Cardiac muscle cell (in vitro differentiated cells and primary cell): ENCODE results near the gene COL4A2. TPM values are rescaled to one million over a fixed set of nuclear protein-coding genes. Genes with fewer than 3 reads are reported as not detected.

Experiments used
- DNase-seq, 2 donors: peaks; one replicate each; pipeline versions ENCODE4 v3.0.0 to v3.0.0-alpha.2; 2010 to 2017; ENCODE audit warnings: low read depth in 1 of 2, low spot score in 1 of 2
- H3K27ac ChIP-seq: fragments of 200-600 bp; sonication (generic); 2 replicates; pipeline ENCODE4 v1.5.1; 2016
- H3K27me3 ChIP-seq: fragments of 200-600 bp; sonication (generic); 2 replicates; pipeline ENCODE4 v1.6.0; 2016; ENCODE audit warnings: control low read depth
- H3K36me3 ChIP-seq: fragments of 200-600 bp; sonication (generic); 2 replicates; pipeline ENCODE4 v1.5.1; 2016; ENCODE audit warnings: control low read depth
- H3K4me1 ChIP-seq: fragments of 200-600 bp; sonication (generic); 2 replicates; pipeline ENCODE4 v1.8.1; 2017; ENCODE audit warnings: low read depth, mild to moderate bottlenecking, mixed run types
- H3K4me3 ChIP-seq: fragments of 200-600 bp; sonication (generic); 2 replicates; pipeline ENCODE4 v1.5.1; 2016; ENCODE audit warnings: mild to moderate bottlenecking
- H3K9me3 ChIP-seq: fragments of 200-600 bp; sonication (generic); 2 replicates; pipeline ENCODE4 v1.5.1; 2017; ENCODE audit warnings: low read depth, mild to moderate bottlenecking, control low read depth
- CTCF ChIP-seq: IDR thresholded peaks from 2 replicates; pipeline ENCODE4 v1.5.1; 2012; ENCODE audit warnings: low read depth, mild to moderate bottlenecking, low read length
- polyA plus RNA-seq: library from polyadenylated mRNA; unstranded; fragments of >200 nt; fragmentation: Nextera tagmentation; extraction: Ambion mirVana; gene quantifications from 2 replicates; pipeline ENCODE4 v1.2.1, GENCODE V29; 2016
- total RNA-seq: library from RNA; depleted of rRNA; stranded (reverse); fragments of >200 nt; gene quantifications from 2 replicates; pipeline ENCODE4 v1.2.3, GENCODE V29; 2016

COL4A2 gene
- total and polyA plus RNA-seq, 2 experiments from 2014 or later: 184 to 516 TPM

DNA sequence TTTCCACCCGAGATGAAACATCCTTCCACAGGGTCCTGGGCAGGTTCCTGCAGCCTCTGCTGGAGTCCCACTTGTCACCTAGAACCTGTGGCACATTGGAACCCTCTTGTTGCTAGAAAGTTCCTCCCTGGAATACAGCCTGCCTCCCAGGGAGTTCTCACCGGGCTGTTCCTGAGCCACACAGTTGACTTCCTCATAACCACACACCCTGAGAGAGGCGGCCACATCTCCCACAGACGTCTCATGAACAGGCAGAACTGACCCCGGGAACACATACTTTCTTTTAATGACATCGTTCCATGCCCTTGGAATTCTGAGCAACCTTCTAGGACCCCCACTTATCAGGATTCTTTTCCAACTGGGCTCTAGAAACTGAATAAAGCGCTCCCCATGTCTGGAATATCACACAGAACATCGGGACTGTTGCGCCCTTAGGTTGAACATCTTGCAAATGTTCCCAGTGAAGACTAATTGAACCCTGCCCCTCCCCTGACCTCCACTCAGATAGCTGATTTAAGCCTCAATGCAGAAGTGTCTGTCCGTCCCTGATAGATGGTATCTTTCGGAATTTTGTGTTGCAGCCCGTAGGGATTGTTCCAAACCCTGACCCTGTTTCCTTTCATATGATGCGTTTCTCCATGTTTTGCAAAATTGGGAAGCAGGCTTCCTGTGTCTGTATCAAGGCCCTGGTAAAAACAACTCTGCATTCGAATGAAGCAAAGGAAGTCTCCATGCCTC, 163.4 kb downstream of the COL4A2 start:
- peaks cover 7% of the 10 kb centered on the region for H3K36me3 ChIP-seq
- no peak for DNase-seq

DNA sequence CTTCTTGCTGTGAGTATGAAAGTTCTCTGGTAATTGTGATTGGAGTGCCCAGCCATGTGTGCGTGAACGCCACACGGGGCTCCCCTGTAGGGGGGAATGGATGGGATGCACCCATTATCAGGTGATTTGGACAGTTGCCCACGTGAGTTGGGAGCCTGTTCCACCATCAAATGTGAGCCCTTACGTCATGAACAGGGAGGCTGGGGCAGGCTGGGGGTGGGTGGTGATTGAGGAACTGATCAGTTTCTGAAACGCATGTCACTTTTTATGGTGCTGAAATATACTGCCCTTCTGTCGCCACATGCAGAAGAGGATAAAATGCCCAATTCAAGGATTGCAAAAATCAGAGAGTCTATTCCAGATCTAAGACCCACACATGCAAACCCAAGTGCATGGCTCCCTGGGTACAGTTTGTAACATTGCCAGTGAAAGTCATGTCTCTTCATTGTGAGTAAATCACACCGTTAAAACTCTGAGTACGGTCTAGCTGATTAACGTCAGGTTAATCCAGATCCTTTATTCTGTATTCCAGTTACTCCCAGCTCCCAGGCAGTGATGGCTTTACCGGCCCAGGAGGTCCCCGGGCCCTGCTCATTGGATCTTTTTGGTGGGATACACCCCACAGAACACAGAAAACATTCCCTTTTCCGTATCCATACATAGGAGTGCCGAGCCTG, 164.2 kb downstream of the COL4A2 start:
- no peak for TF ChIP-seq CTCF
- no peak overlapping the region for H3K4me3 ChIP-seq
- H3K9me3 ChIP-seq: no peaks in the 10 kb centered on the region
- no peak for DNase-seq
- no peaks in the 10 kb centered on the region for H3K27me3 ChIP-seq
- H3K4me1 ChIP-seq: peaks cover 13% of the 10 kb centered on the region
- no peak overlapping the region for H3K27ac ChIP-seq
- H3K36me3 ChIP-seq: peaks cover 7% of the 10 kb centered on the region

More for the DNA sequence above, 163.4 kb downstream of the COL4A2 start:
- no peak overlapping the region for H3K4me3 ChIP-seq
- H3K4me1 ChIP-seq: peaks cover 5% of the 10 kb centered on the region
- no peak for TF ChIP-seq CTCF
- H3K9me3 ChIP-seq: no peaks in the 10 kb centered on the region
- no peaks in the 10 kb centered on the region for H3K27me3 ChIP-seq
- H3K27ac ChIP-seq: no peak overlapping the region

GRCh38 chr13:110471833-110472162, 164.7 kb downstream of the COL4A2 start:
- no peak overlapping the region for H3K27ac ChIP-seq
- H3K9me3 ChIP-seq: no peaks in the 10 kb centered on the region
- peak in 1 of 2 donors; percentile 18 for DNase-seq
- peaks cover 7% of the 10 kb centered on the region for H3K36me3 ChIP-seq
- no peak overlapping the region for H3K4me3 ChIP-seq
- no peak for TF ChIP-seq CTCF
- no peaks in the 10 kb centered on the region for H3K27me3 ChIP-seq
- peaks cover 14% of the 10 kb centered on the region for H3K4me1 ChIP-seq

DNA sequence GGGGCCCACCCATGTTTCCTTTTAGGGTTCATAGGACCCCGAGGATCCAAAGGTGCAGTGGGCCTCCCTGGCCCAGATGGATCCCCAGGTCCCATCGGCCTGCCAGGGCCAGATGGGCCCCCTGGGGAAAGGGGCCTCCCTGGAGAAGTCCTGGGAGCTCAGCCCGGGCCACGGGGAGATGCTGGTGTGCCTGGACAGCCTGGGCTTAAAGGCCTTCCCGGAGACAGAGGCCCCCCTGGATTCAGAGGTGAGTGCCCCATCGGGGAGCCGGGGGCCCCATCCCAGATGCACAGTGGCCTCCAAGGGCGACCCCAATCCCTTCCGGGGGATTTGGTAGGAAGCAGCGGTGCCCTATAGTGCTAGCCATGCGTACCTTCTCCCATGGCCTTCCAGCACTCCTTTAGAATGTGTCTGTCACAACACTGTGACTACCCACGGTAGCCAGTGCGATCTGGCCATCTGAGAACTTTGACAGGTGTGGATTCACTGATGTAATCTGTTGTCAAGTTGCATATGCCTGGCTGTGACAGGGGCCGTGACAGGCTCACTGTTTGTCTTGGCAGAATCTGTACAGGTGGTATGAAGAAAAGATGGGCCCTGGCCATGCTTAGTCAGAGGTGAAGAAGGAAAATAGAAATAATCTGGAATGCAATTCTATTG, 165.9 kb downstream of the COL4A2 start:
- H3K27ac ChIP-seq: no peak overlapping the region
- peaks cover 14% of the 10 kb centered on the region for H3K4me1 ChIP-seq
- no peak overlapping the region for H3K4me3 ChIP-seq
- no peaks in the 10 kb centered on the region for H3K27me3 ChIP-seq
- DNase-seq: no peak
- peaks cover 7% of the 10 kb centered on the region for H3K36me3 ChIP-seq
- no peak for TF ChIP-seq CTCF
- H3K9me3 ChIP-seq: no peaks in the 10 kb centered on the region

DNA sequence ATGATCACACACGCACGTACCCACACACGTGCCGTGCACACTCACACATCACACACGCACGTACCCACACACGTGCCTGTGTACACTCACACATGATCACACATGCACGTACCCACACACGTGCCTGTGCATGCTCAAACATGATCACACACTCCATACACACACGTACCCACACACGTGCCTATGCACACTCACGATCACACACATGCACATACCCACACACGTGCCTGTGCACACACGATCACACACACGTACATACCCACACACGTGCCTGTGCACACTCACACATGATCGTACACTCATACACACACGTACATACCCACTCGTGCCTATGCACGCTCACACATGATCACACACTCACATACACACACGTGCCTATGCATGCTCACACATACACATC, 167.6 kb downstream of the COL4A2 start:
- DNase-seq: no peak
- Histone ChIP-seq H3K4me1 (peaks cover 14% of the 10 kb centered on the region), H3K36me3 (no peaks in the 10 kb centered on the region), H3K27me3 (no peaks in the 10 kb centered on the region), H3K4me3 (no peak overlapping the region), H3K9me3 (no peaks in the 10 kb centered on the region), H3K27ac (no peak overlapping the region)
- TF ChIP-seq CTCF: no peak
